HCT116 (cell line): ENCODE measurements around the gene RPTOR. TPM values are rescaled to one million over a fixed set of nuclear protein-coding genes. Genes with fewer than 3 reads are reported as not detected.

Experiments used
- ATAC-seq: fragments of 200-7000 bp; cut with Tn5 transposase; 2 replicates; pipeline ENCODE4 v1.9.1; 2020; ENCODE audit warnings: mild to moderate bottlenecking, moderate library complexity
- BruUV-seq: library from RNA; stranded (reverse); fragments of 400-500 nt; replicated peaks from 2 replicates; lab custom pipeline; 2021; lab: Mats Ljungman, UMichigan
- CTCF ChIA-PET: fragments of 300-600 bp; sonication (Branson Sonifier 250); formaldehyde crosslinking; loops from one replicate; lab custom pipeline; 2021; ENCODE audit warnings: antibody characterized with exemption; lab: Charles Lee
- POLR2A ChIA-PET: fragments of 300-600, 350-600 bp; sonication (Branson Sonifier 250); formaldehyde crosslinking; loops from one replicate; lab custom pipeline; 2021; ENCODE audit warnings: antibody characterized with exemption; lab: Charles Lee
- RAD21 ChIA-PET, 2 experiments: fragments of 300-600 bp; sonication (Branson Sonifier 250); formaldehyde crosslinking; loops; one replicate each; lab custom pipeline; 2023; ENCODE audit warnings: low total read pairs in 2 of 2; ENCODE audit not compliant: uncharacterized antibody in 2 of 2, unreplicated experiment in 2 of 2, low non-redundant PET in 1 of 2; lab: Charles Lee
- DNase-seq: peaks from one replicate; pipeline ENCODE4 v3.0.0-alpha.2; 2010; ENCODE audit warnings: low read depth, low spot score
- H2AFZ ChIP-seq: fragments of 200-600 bp; shearing (Covaris generic), sonication (generic); 2 replicates; pipeline ENCODE4 v1.6.1; 2017; ENCODE audit warnings: low read depth, mixed run types, mixed read lengths, antibody characterized with exemption, low read length; ENCODE audit not compliant: poor library complexity, severe bottlenecking
- H3K27ac ChIP-seq: 2 replicates; pipeline ENCODE4 v1.5.1; 2012; ENCODE audit warnings: low read depth, low read length
- H3K27me3 ChIP-seq: fragments of 200-600 bp; sonication (generic); 2 replicates; pipeline ENCODE4 v1.6.1; 2016; ENCODE audit warnings: mixed run types, low read length, mixed read lengths; ENCODE audit not compliant: insufficient read depth
- H3K36me3 ChIP-seq, 2 experiments: fragments of 200-500 bp in 1 of 2; fragments of 200-600 bp in 1 of 2; sonication (Bioruptor generic) in 1 of 2; sonication (generic) in 1 of 2; 2 replicates each; pipeline versions ENCODE4 v1.5.1 to v1.6.1; 2014 to 2016; ENCODE audit warnings: low read length in 2 of 2, inconsistent platforms in 1 of 2, mixed read lengths in 1 of 2, mixed run types in 1 of 2; ENCODE audit not compliant: insufficient read depth in 2 of 2, control insufficient read depth in 1 of 2
- H3K4me1 ChIP-seq, 2 experiments: fragments of 200-600 bp in 1 of 2; sonication (generic) in 1 of 2; 2 replicates each; pipeline versions ENCODE4 v1.5.1 to v1.6.1; 2012 to 2017; ENCODE audit warnings: low read length in 2 of 2, inconsistent platforms in 1 of 2, mild to moderate bottlenecking in 1 of 2, mixed read lengths in 1 of 2, mixed run types in 1 of 2, moderate library complexity in 1 of 2; ENCODE audit not compliant: insufficient read depth in 2 of 2, control insufficient read depth in 1 of 2
- H3K4me2 ChIP-seq: fragments of 200-600 bp; sonication (generic); 2 replicates; pipeline ENCODE4 v1.6.1; 2017; ENCODE audit warnings: mixed run types, low read length, mixed read lengths
- H3K4me3 ChIP-seq, 2 experiments: fragments of 200-600 bp in 1 of 2; sonication (generic) in 1 of 2; replicated peaks in 1 of 2; 2 replicates each; pipeline ENCODE4 v1.5.1; 2011 to 2016; ENCODE audit warnings: low read length in 2 of 2, control low read depth in 1 of 2, low read depth in 1 of 2, mild to moderate bottlenecking in 1 of 2, mixed read lengths in 1 of 2, mixed run types in 1 of 2
- H3K79me2 ChIP-seq: fragments of 200-600 bp; sonication (generic); 2 replicates; pipeline ENCODE4 v1.6.1; 2017; ENCODE audit warnings: mild to moderate bottlenecking, mixed run types, low read length, moderate library complexity, mixed read lengths; ENCODE audit not compliant: insufficient read depth
- H3K9ac ChIP-seq: fragments of 200-600 bp; sonication (generic); 2 replicates; pipeline ENCODE4 v1.6.1; 2016; ENCODE audit warnings: low read length, mixed read lengths
- H3K9me2 ChIP-seq: fragments of 200-600 bp; sonication (generic), shearing (Covaris generic); 2 replicates; pipeline ENCODE4 v1.6.1; 2017; ENCODE audit warnings: mixed run types, mild to moderate bottlenecking, moderate library complexity; ENCODE audit not compliant: insufficient read depth
- H3K9me3 ChIP-seq, 2 experiments: fragments of 200-500 bp in 1 of 2; fragments of 200-600 bp in 1 of 2; sonication (Bioruptor generic) in 1 of 2; sonication (generic) in 1 of 2; 2 replicates each; pipeline ENCODE4 v1.6.1; 2014 to 2017; ENCODE audit warnings: low read length in 2 of 2, mixed read lengths in 2 of 2, inconsistent platforms in 1 of 2, low read depth in 1 of 2, mild to moderate bottlenecking in 1 of 2, mixed run types in 1 of 2, moderate library complexity in 1 of 2; ENCODE audit not compliant: control insufficient read depth in 1 of 2, insufficient read depth in 1 of 2
- H4K20me1 ChIP-seq: fragments of 200-600 bp; sonication (generic), shearing (Covaris generic); 2 replicates; pipeline ENCODE4 v1.6.1; 2017; ENCODE audit warnings: mixed run types, mild to moderate bottlenecking, moderate library complexity; ENCODE audit not compliant: insufficient read depth
- CEBPB ChIP-seq: IDR thresholded peaks from 2 replicates; pipeline ENCODE4 v1.6.1; 2012; ENCODE audit warnings: low read depth
- EGR1 ChIP-seq: IDR thresholded peaks from 2 replicates; pipeline ENCODE4 v1.6.1; 2012; ENCODE audit warnings: low read depth
- ELF1 ChIP-seq: IDR thresholded peaks from 2 replicates; pipeline ENCODE4 v1.6.1; 2012; ENCODE audit warnings: low read depth, borderline replicate concordance
- EZH2 ChIP-seq: fragments of 200-600 bp; sonication (generic); IDR thresholded peaks from 2 replicates; pipeline ENCODE4 v1.6.1; 2017; ENCODE audit warnings: antibody characterized with exemption, mixed run types
- EZH2phosphoT487 ChIP-seq: fragments of 200-600 bp; IDR thresholded peaks from 2 replicates; pipeline ENCODE4 v1.6.1; 2018; ENCODE audit warnings: antibody characterized with exemption, borderline replicate concordance
- FOSL1 ChIP-seq: IDR thresholded peaks from 2 replicates; pipeline ENCODE4 v1.6.1; 2012; ENCODE audit warnings: low read depth
- JUND ChIP-seq: IDR thresholded peaks from 2 replicates; pipeline ENCODE4 v1.6.1; 2012
- POLR2A ChIP-seq: IDR thresholded peaks from 2 replicates; pipeline ENCODE4 v1.7.0; 2011; ENCODE audit warnings: borderline replicate concordance; ENCODE audit not compliant: insufficient read depth, insufficient read length; ENCODE audit errors: extremely low read depth
- POLR2AphosphoS5 ChIP-seq: IDR thresholded peaks from 2 replicates; pipeline ENCODE4 v1.6.1; 2011; ENCODE audit warnings: mild to moderate bottlenecking, low read depth, low read length, moderate library complexity
- SIN3A ChIP-seq: IDR thresholded peaks from 2 replicates; pipeline ENCODE4 v1.6.1; 2012; ENCODE audit warnings: low read depth
- SRF ChIP-seq: IDR thresholded peaks from 2 replicates; pipeline ENCODE4 v1.6.1; 2012; ENCODE audit warnings: low read depth
- TCF7L2 ChIP-seq: IDR thresholded peaks from 2 replicates; pipeline ENCODE4 v1.7.0; 2011; ENCODE audit warnings: borderline replicate concordance, inconsistent platforms; ENCODE audit not compliant: insufficient read depth, insufficient read length; ENCODE audit errors: extremely low read depth
- ZFX ChIP-seq: fragments of 450-650 bp; IDR thresholded peaks from 2 replicates; pipeline ENCODE4 v1.6.1; 2017
- ZNF274 ChIP-seq: fragments of 200-500 bp; sonication (Bioruptor generic); IDR thresholded peaks from 2 replicates; pipeline ENCODE4 v1.6.1; 2014; ENCODE audit warnings: mild to moderate bottlenecking, low read depth, low read length, inconsistent platforms
- intact Hi-C: fragments of 100-400 bp; cut with micrococcal nuclease; formaldehyde crosslinking; loops from 2 replicates; pipeline ENCODE4 v1.10.0; 2022
- total RNA-seq: library from RNA; stranded (reverse); gene quantifications from one replicate; pipeline ENCODE4 v1.2.1, GENCODE V29; 2021; ENCODE audit not compliant: unreplicated experiment
- TF ChIP-seq, protein P1 (sequence below): IDR thresholded peaks from 2 replicates; pipeline ENCODE4 v1.6.1; 2012
- TF ChIP-seq, protein P2 (sequence below): IDR thresholded peaks from 2 replicates; pipeline ENCODE4 v1.6.1; 2012
- TF ChIP-seq, protein P3 (sequence below): IDR thresholded peaks from 2 replicates; pipeline ENCODE4 v1.6.1; 2012; ENCODE audit warnings: low read depth

The RPTOR gene
- total RNA-seq, 1 experiment from 2014 or later: 69.5 TPM

DNA sequence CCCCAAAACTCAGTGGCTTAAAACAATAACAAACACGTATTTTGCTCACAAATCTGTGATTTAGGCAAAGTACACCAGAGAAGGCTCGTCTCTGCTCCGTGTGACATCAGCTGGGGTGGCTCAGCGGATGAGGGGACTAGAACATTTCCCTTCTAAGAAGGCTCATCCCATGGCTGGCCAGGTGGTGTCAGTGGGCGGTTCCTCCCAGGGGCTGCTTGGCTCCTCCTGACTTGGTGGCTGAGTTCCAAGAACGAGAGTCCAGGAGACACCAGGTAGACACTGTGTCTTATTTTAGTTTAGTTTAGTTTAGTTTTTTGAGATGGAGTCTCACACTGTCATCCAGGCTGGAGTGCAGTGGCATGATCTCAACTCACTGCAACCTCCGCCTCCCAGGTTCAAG is 441.4 kb downstream of the RPTOR start:
- Histone ChIP-seq H3K4me3 (no peak overlapping the region), H3K9ac (no peak overlapping the region), H3K9me2 (no peaks in the 10 kb centered on the region), H3K9me3 (no peaks in the 10 kb centered on the region), H3K36me3 (no peaks in the 10 kb centered on the region), H4K20me1 (no peaks in the 10 kb centered on the region), H3K4me2 (no peak overlapping the region), H3K27ac (no peak overlapping the region), H3K27me3 (no peaks in the 10 kb centered on the region), H3K79me2 (no peaks in the 10 kb centered on the region), H2AFZ (no peak overlapping the region), H3K4me1 (peaks cover 40 to 53% of the 10 kb centered on the region in 2 experiments)
- ATAC-seq: no peak
- CTCF ChIA-PET: no interaction called here
- intact Hi-C loops: loop anchor here (10.0 kb wide), 2 partner anchors 239 to 411 kb away; partner anchors contain the start of gene CEP131
- POLR2A ChIA-PET: no interaction called here
- TF ChIP-seq EGR1 (no peak), POLR2AphosphoS5 (no peak), EZH2phosphoT487 (no peak), ELF1 (no peak), FOSL1 (no peak)
- TF ChIP-seq, protein P1, sequence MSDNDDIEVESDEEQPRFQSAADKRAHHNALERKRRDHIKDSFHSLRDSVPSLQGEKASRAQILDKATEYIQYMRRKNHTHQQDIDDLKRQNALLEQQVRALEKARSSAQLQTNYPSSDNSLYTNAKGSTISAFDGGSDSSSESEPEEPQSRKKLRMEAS: no peak
- TF ChIP-seq, protein P2, sequence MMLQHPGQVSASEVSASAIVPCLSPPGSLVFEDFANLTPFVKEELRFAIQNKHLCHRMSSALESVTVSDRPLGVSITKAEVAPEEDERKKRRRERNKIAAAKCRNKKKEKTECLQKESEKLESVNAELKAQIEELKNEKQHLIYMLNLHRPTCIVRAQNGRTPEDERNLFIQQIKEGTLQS: no peak
- DNase-seq: no peak
- no TSS peak for BruUV-seq
- RAD21 ChIA-PET: interaction anchor here in 1 of 2 experiments (0.7 kb wide), 1 partner anchor 884 kb away, joined by 3 read pairs; no protein-coding TSS in a partner anchor

DNA sequence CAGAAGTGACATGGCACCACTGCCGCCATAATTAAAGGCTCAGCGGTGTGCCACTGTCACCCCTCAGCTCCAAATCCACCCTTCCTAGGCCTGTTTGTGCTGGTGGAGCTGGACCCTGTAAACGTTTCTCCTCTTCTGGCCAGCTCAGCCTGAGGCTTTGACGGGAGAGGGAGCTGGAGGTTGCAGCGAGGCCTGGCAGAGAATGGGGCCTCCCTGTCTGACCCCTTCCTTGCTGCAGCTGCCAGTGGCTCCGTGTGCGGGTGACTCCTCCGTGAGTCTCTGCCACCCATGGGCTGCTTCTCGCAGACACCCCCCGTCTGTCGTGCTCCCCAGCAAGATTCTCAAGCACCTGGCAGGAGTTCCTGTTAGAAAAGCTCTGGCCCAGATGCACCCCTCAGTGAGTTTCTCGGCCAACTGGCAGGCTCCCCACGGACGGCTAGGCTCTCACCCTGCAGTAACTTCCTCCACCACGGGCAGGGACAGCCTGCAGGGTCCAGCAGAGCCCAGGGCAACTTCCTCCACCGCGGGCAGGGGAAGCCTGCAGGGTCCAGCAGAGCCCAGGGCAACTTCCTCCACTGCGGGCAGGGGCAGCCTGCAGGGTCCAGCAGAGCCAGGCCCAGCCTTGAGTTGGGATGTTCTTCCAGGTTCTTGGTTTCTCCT is 442.3 kb downstream of the RPTOR start:
- H3K4me1 ChIP-seq: peaks cover 40 to 55% of the 10 kb centered on the region in 2 experiments
- H3K79me2 ChIP-seq: no peaks in the 10 kb centered on the region
- no peak overlapping the region for H3K9ac ChIP-seq
- ChIA-PET RAD21 (no interaction called here), POLR2A (no interaction called here), CTCF (no interaction called here)
- no peak overlapping the region for H3K4me2 ChIP-seq
- H4K20me1 ChIP-seq: no peaks in the 10 kb centered on the region
- no peaks in the 10 kb centered on the region for H3K36me3 ChIP-seq
- DNase-seq: no peak
- no peak overlapping the region for H2AFZ ChIP-seq
- no peak for ATAC-seq
- no peaks in the 10 kb centered on the region for H3K9me2 ChIP-seq
- H3K27me3 ChIP-seq: no peaks in the 10 kb centered on the region
- H3K4me3 ChIP-seq: no peak overlapping the region
- H3K27ac ChIP-seq: no peak overlapping the region
- no peaks in the 10 kb centered on the region for H3K9me3 ChIP-seq
- intact Hi-C loops: loop anchor here (10.0 kb wide), 2 partner anchors 238 to 412 kb away; partner anchors contain the start of gene CEP131
- no TSS peak for BruUV-seq
- TF ChIP-seq ELF1: no peak
- TF ChIP-seq SRF: no peak
- TF ChIP-seq POLR2A: no peak
- no peak for TF ChIP-seq TCF7L2
- no peak for TF ChIP-seq JUND
- TF ChIP-seq, protein P2: no peak
- no peak; the same call in 1 of the 2 replicates for TF ChIP-seq ZFX
- no peak for TF ChIP-seq CEBPB
- no peak for TF ChIP-seq EZH2
- TF ChIP-seq, protein P1: no peak
- TF ChIP-seq, protein P3, sequence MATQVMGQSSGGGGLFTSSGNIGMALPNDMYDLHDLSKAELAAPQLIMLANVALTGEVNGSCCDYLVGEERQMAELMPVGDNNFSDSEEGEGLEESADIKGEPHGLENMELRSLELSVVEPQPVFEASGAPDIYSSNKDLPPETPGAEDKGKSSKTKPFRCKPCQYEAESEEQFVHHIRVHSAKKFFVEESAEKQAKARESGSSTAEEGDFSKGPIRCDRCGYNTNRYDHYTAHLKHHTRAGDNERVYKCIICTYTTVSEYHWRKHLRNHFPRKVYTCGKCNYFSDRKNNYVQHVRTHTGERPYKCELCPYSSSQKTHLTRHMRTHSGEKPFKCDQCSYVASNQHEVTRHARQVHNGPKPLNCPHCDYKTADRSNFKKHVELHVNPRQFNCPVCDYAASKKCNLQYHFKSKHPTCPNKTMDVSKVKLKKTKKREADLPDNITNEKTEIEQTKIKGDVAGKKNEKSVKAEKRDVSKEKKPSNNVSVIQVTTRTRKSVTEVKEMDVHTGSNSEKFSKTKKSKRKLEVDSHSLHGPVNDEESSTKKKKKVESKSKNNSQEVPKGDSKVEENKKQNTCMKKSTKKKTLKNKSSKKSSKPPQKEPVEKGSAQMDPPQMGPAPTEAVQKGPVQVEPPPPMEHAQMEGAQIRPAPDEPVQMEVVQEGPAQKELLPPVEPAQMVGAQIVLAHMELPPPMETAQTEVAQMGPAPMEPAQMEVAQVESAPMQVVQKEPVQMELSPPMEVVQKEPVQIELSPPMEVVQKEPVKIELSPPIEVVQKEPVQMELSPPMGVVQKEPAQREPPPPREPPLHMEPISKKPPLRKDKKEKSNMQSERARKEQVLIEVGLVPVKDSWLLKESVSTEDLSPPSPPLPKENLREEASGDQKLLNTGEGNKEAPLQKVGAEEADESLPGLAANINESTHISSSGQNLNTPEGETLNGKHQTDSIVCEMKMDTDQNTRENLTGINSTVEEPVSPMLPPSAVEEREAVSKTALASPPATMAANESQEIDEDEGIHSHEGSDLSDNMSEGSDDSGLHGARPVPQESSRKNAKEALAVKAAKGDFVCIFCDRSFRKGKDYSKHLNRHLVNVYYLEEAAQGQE: no peak
- no peak for TF ChIP-seq EGR1
- no peak for TF ChIP-seq ZNF274
- no peak for TF ChIP-seq SIN3A
- TF ChIP-seq POLR2AphosphoS5: no peak
